ENCODE results near the gene LARP4B. TPM values are rescaled to one million over a fixed set of nuclear protein-coding genes. Genes with fewer than 3 reads are reported as not detected.
A peak's percentile ranks its signal among the peaks of the same experiment; 100 is the strongest.

The LARP4B gene
- total and polyA plus RNA-seq, 2 of the 13 experiments (the other 11 are each of a cell fraction or from before 2014, with no cell fraction given), result 19.5 to 30.2 TPM

GRCh38 chr10:788796-789748, 142.4 kb downstream of the LARP4B start (continued):
- TF ChIP-seq ARNTL (CRISPR knock-in tag; IDR thresholded peaks at IDR 0.05) (no peak), NCOA2 (CRISPR knock-in tag; IDR thresholded peaks at IDR 0.05) (no peak), AKAP8 (CRISPR knock-in tag; IDR thresholded peaks at IDR 0.05) (no peak), ZNF891 (CRISPR knock-in tag; IDR thresholded peaks at IDR 0.05) (0 out of 2 replicates have a peak, but pooled peaks have one; percentile 25), ZNF564 (CRISPR knock-in tag; IDR thresholded peaks at IDR 0.05) (peak; percentile 63; the same call in 1 of the 2 replicates), ATAD3A (CRISPR knock-in tag; IDR thresholded peaks at IDR 0.05) (no peak), ZBTB20 (CRISPR knock-in tag; IDR thresholded peaks at IDR 0.05; ENCODE audit: borderline replicate concordance, low read depth) (peak; percentile 71; the same call in 1 of the 2 replicates), PPARG (CRISPR knock-in tag; conservative IDR thresholded peaks at IDR 0.05) (no peak), ZNF572 (CRISPR knock-in tag; IDR thresholded peaks at IDR 0.05) (0 out of 2 replicates have a peak, but pooled peaks have one; percentile 37), ZFY (CRISPR knock-in tag; IDR thresholded peaks at IDR 0.05) (peak; percentile 69), FOSL2 (CRISPR knock-in tag; IDR thresholded peaks at IDR 0.05) (no peak), ZNF207 (IDR thresholded peaks at IDR 0.05; ENCODE audit: borderline replicate concordance) (no peak), RFX1 (IDR thresholded peaks at IDR 0.05) (no peak), ZNF850 (CRISPR knock-in tag; conservative IDR thresholded peaks at IDR 0.05) (no peak), ZNF550 (CRISPR knock-in tag; IDR thresholded peaks at IDR 0.05; ENCODE audit: borderline replicate concordance) (no peak), THAP9 (CRISPR knock-in tag; IDR thresholded peaks at IDR 0.05; ENCODE audit: borderline replicate concordance) (peak; percentile 60; the same call in 1 of the 2 replicates), CENPBD1 (CRISPR knock-in tag; IDR thresholded peaks at IDR 0.05; ENCODE audit: borderline replicate concordance, low read depth) (no peak), SATB2 (CRISPR knock-in tag; IDR thresholded peaks at IDR 0.05) (no peak), ARNT2 (CRISPR knock-in tag; IDR thresholded peaks at IDR 0.05; ENCODE audit: low read depth) (0 out of 2 replicates have a peak, but pooled peaks have one; percentile 25), ZNF17 (CRISPR knock-in tag; IDR thresholded peaks at IDR 0.05) (no peak), ZNF205 (CRISPR knock-in tag; IDR thresholded peaks at IDR 0.05) (0 out of 2 replicates have a peak, but pooled peaks have one; percentile 22), ZNF614 (CRISPR knock-in tag; IDR thresholded peaks at IDR 0.05; ENCODE audit: borderline replicate concordance) (no peak)
- TF ChIP-seq, protein P1, sequence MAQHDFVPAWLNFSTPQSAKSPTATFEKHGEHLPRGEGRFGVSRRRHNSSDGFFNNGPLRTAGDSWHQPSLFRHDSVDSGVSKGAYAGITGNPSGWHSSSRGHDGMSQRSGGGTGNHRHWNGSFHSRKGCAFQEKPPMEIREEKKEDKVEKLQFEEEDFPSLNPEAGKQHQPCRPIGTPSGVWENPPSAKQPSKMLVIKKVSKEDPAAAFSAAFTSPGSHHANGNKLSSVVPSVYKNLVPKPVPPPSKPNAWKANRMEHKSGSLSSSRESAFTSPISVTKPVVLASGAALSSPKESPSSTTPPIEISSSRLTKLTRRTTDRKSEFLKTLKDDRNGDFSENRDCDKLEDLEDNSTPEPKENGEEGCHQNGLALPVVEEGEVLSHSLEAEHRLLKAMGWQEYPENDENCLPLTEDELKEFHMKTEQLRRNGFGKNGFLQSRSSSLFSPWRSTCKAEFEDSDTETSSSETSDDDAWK (CRISPR knock-in tag; IDR thresholded peaks at IDR 0.05), result no peak
- TF ChIP-seq, protein P2, sequence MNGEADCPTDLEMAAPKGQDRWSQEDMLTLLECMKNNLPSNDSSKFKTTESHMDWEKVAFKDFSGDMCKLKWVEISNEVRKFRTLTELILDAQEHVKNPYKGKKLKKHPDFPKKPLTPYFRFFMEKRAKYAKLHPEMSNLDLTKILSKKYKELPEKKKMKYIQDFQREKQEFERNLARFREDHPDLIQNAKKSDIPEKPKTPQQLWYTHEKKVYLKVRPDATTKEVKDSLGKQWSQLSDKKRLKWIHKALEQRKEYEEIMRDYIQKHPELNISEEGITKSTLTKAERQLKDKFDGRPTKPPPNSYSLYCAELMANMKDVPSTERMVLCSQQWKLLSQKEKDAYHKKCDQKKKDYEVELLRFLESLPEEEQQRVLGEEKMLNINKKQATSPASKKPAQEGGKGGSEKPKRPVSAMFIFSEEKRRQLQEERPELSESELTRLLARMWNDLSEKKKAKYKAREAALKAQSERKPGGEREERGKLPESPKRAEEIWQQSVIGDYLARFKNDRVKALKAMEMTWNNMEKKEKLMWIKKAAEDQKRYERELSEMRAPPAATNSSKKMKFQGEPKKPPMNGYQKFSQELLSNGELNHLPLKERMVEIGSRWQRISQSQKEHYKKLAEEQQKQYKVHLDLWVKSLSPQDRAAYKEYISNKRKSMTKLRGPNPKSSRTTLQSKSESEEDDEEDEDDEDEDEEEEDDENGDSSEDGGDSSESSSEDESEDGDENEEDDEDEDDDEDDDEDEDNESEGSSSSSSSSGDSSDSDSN (CRISPR knock-in tag; IDR thresholded peaks at IDR 0.05), result peak; percentile 85
